OCI-LY3 (cell line): Measurements from ENCODE around the gene SAPCD1.

Experiments
- H2AFZ ChIP-seq: fragments of 200-600, 300-600 bp; shearing (Covaris generic); 2 replicates; pipeline ENCODE4 v1.6.0; 2014; ENCODE audit warnings: antibody characterized with exemption, low read depth, low read length
- H3K27ac ChIP-seq: fragments of 200-600, 300-600 bp; sonication (generic); 2 replicates; pipeline ENCODE4 v1.5.1; 2014; ENCODE audit warnings: mild to moderate bottlenecking, low read length, moderate library complexity, mixed read lengths
- H3K27me3 ChIP-seq: fragments of 200-600, 300-600 bp; sonication (generic); 2 replicates; pipeline ENCODE4 v1.6.1; 2014; ENCODE audit warnings: low read depth, low read length, mixed read lengths
- H3K36me3 ChIP-seq: fragments of 200-600, 300-600 bp; sonication (generic); replicated peaks from 2 replicates; pipeline ENCODE3; 2014; ENCODE audit warnings: low read depth, low read length, mixed read lengths
- H3K4me1 ChIP-seq: fragments of 300-600, 200-600 bp; sonication (generic); 2 replicates; pipeline ENCODE4 v1.6.1; 2014; ENCODE audit warnings: low read length, mixed read lengths
- H3K4me2 ChIP-seq: fragments of 200-600, 300-600 bp; sonication (generic); 2 replicates; pipeline ENCODE4 v1.6.1; 2014; ENCODE audit warnings: low read length, mixed read lengths
- H3K4me3 ChIP-seq: fragments of 300-600, 200-600 bp; sonication (generic); 2 replicates; pipeline ENCODE4 v1.5.1; 2014; ENCODE audit warnings: antibody characterized with exemption, mild to moderate bottlenecking, low read length, moderate library complexity
- H3K79me2 ChIP-seq: fragments of 300-600, 200-600 bp; shearing (Covaris generic); 2 replicates; pipeline ENCODE4 v1.6.1; 2014; ENCODE audit warnings: mild to moderate bottlenecking, low read length, mixed read lengths
- H3K9ac ChIP-seq: fragments of 300-600, 200-600 bp; shearing (Covaris generic); 2 replicates; pipeline ENCODE4 v1.6.0; 2014; ENCODE audit warnings: mild to moderate bottlenecking, low read length, moderate library complexity
- H3K9me3 ChIP-seq: fragments of 200-600, 300-600 bp; shearing (Covaris generic); 2 replicates; pipeline ENCODE4 v1.6.1; 2014; ENCODE audit warnings: low read length, mixed read lengths; ENCODE audit not compliant: insufficient read depth
- H4K20me1 ChIP-seq: fragments of 200-600, 300-600 bp; sonication (generic); 2 replicates; pipeline ENCODE4 v1.6.1; 2016; ENCODE audit warnings: low read length, mixed read lengths; ENCODE audit not compliant: insufficient read depth
- CTCF ChIP-seq: fragments of 200-600, 300-600 bp; sonication (generic); IDR thresholded peaks from 2 replicates; pipeline ENCODE4 v1.5.1; 2014; ENCODE audit warnings: antibody characterized with exemption, low read length, low read depth
- EZH2phosphoT487 ChIP-seq: fragments of 200-600 bp; shearing (Covaris generic); IDR thresholded peaks from 2 replicates; pipeline ENCODE4 v1.6.1; 2018; ENCODE audit warnings: antibody characterized with exemption, mixed run types, low read depth

SAPCD1 gene

GRCh38 chr6:31725502-31726350, 36.7 kb upstream of the SAPCD1 start:
- Histone ChIP-seq H3K4me2 (no peak overlapping the region), H2AFZ (no peak overlapping the region), H3K36me3 (peaks cover 23% of the 10 kb centered on the region), H3K27ac (no peak overlapping the region), H4K20me1 (0 out of 2 replicates have a peak, but pooled peaks cover 5% of the 10 kb centered on the region), H3K79me2 (no peaks in the 10 kb centered on the region), H3K9me3 (no peaks in the 10 kb centered on the region), H3K27me3 (no peaks in the 10 kb centered on the region), H3K4me3 (no peak overlapping the region), H3K9ac (no peak overlapping the region), H3K4me1 (peaks cover 30% of the 10 kb centered on the region)
- TF ChIP-seq CTCF (no peak), EZH2phosphoT487 (no peak)

- peak overlapping the region; percentile 75 for H3K27ac ChIP-seq
These were observed 35.3 kb upstream of the SAPCD1 start for GRCh38 chr6:31727034-31727716.

GRCh38 chr6:31727717-31728671, 34.5 kb upstream of the SAPCD1 start:
- H2AFZ ChIP-seq = no peak overlapping the region
- H3K4me3 ChIP-seq = no peak overlapping the region
- H3K79me2 ChIP-seq = no peaks in the 10 kb centered on the region
- H3K27ac ChIP-seq = peak overlapping the region; percentile 75
- peak overlapping the region; percentile 48 for H3K4me2 ChIP-seq
- H4K20me1 ChIP-seq = 0 out of 2 replicates have a peak, but pooled peaks cover 5% of the 10 kb centered on the region
- peaks cover 30% of the 10 kb centered on the region for H3K4me1 ChIP-seq
- no peaks in the 10 kb centered on the region for H3K9me3 ChIP-seq
- H3K9ac ChIP-seq = 0 out of 2 replicates have a peak overlapping the region, but pooled peaks have one; percentile 18
- no peaks in the 10 kb centered on the region for H3K27me3 ChIP-seq
- H3K36me3 ChIP-seq = peaks cover 33% of the 10 kb centered on the region
- no peak for TF ChIP-seq EZH2phosphoT487

More at GRCh38 chr6:31727034-31727716, 35.3 kb upstream of the SAPCD1 start:
- no peak overlapping the region for H3K4me3 ChIP-seq
- H3K27me3 ChIP-seq = no peaks in the 10 kb centered on the region
- 0 out of 2 replicates have a peak, but pooled peaks cover 5% of the 10 kb centered on the region for H4K20me1 ChIP-seq
- peaks cover 30% of the 10 kb centered on the region for H3K4me1 ChIP-seq
- peaks cover 32% of the 10 kb centered on the region for H3K36me3 ChIP-seq
- H3K9me3 ChIP-seq = no peaks in the 10 kb centered on the region
- no peak for TF ChIP-seq CTCF
- no peak overlapping the region for H3K9ac ChIP-seq
- no peak overlapping the region for H2AFZ ChIP-seq
- peak overlapping the region; percentile 48 for H3K4me2 ChIP-seq
- H3K79me2 ChIP-seq = no peaks in the 10 kb centered on the region

GRCh38 chr6:31728767-31729514, 33.5 kb upstream of the SAPCD1 start, which contains the start of gene DDAH2:
TSS of gene DDAH2 (minus strand) at chr6:31729299. CDS start at chr6:31729161, 138 bp downstream.
- Histone ChIP-seq H2AFZ (no peak within 1 kb of the TSS), H3K4me2 (peak within 1 kb of the TSS; percentile 48; the same call in 1 of the 2 replicates), H3K9me3 (no peaks in the 10 kb centered on the region), H3K4me3 (no peak within 1 kb of the TSS), H3K9ac (no peak within 1 kb of the TSS), H3K27ac (peak within 1 kb of the TSS; percentile 75), H3K36me3 (peaks cover 42% of the 10 kb centered on the region), H3K4me1 (peaks cover 30% of the 10 kb centered on the region), H3K79me2 (peaks cover 6% of the 10 kb centered on the region), H4K20me1 (peaks cover 7% of the 10 kb centered on the region), H3K27me3 (no peaks in the 10 kb centered on the region)
- TF ChIP-seq CTCF (no peak; the same call in 1 of the 2 replicates), EZH2phosphoT487 (no peak)
